WTC11 (cell line): ENCODE results near the gene SGF29. TPM values are rescaled to one million over a fixed set of nuclear protein-coding genes. Genes with fewer than 3 reads are reported as not detected.

Experiments
- ATAC-seq: fragments of 200-7000 bp; cut with Tn5 transposase; 2 replicates; pipeline ENCODE4 v1.10.0; 2021; ENCODE audit warnings: mild to moderate bottlenecking, moderate library complexity
- CTCF ChIA-PET: fragments of 300-600 bp; sonication (Branson Sonifier 250); formaldehyde crosslinking; loops from one replicate; lab custom pipeline; 2021; ENCODE audit warnings: antibody characterized with exemption; lab: Charles Lee
- POLR2A ChIA-PET: fragments of 350-600 bp; sonication (Branson Sonifier 250); formaldehyde crosslinking; loops from one replicate; lab custom pipeline; 2021; ENCODE audit warnings: antibody characterized with exemption; lab: Charles Lee
- DNase-seq: peaks from one replicate; pipeline ENCODE4 v3.0.0; 2021; ENCODE audit warnings: low spot score
- H3K27ac Mint-ChIP-seq: 2 replicates; pipeline ENCODE4 v1.8.0; 2021; ENCODE audit warnings: mixed read lengths
- H3K27me3 Mint-ChIP-seq: 2 replicates; pipeline ENCODE4 v1.8.0; 2021; ENCODE audit warnings: low read depth, mild to moderate bottlenecking, moderate library complexity, mixed read lengths
- H3K36me3 Mint-ChIP-seq: 2 replicates; pipeline ENCODE4 v1.8.0; 2021; ENCODE audit warnings: mixed read lengths
- H3K4me1 Mint-ChIP-seq: 2 replicates; pipeline ENCODE4 v1.8.0; 2022; ENCODE audit warnings: mixed read lengths
- H3K4me3 Mint-ChIP-seq: 2 replicates; pipeline ENCODE4 v1.8.0; 2021; ENCODE audit warnings: mild to moderate bottlenecking, moderate library complexity, mixed read lengths
- H3K9me3 Mint-ChIP-seq: 2 replicates; pipeline ENCODE4 v1.8.0; 2021; ENCODE audit warnings: mixed read lengths
- CREB1 ChIP-seq: sonication (generic); formaldehyde crosslinking; IDR thresholded peaks from 2 replicates; pipeline ENCODE4 v1.8.0; 2023; ENCODE audit warnings: mild to moderate bottlenecking, missing genetic modification reagents
- GTF2I ChIP-seq: fragments of 250-450 bp; sonication (Bioruptor Pico); conservative IDR thresholded peaks from 2 replicates; pipeline ENCODE4 v1.4.0; 2021; ENCODE audit warnings: mild to moderate bottlenecking
- MYBL2 ChIP-seq: sonication (generic); formaldehyde crosslinking; IDR thresholded peaks from 2 replicates; pipeline ENCODE4 v1.8.1; 2023; ENCODE audit warnings: mild to moderate bottlenecking, moderate library complexity, missing genetic modification reagents
- NFE2L1 ChIP-seq: sonication (generic); formaldehyde crosslinking; IDR thresholded peaks from 2 replicates; pipeline ENCODE4 v1.8.1; 2023; ENCODE audit warnings: missing genetic modification reagents
- NFYB ChIP-seq: sonication (generic); formaldehyde crosslinking; conservative IDR thresholded peaks from 2 replicates; pipeline ENCODE4 v1.8.0; 2022; ENCODE audit warnings: low read depth, missing genetic modification reagents
- OVOL2 ChIP-seq: fragments of 250-450 bp; sonication (Bioruptor Pico); IDR thresholded peaks from 2 replicates; pipeline ENCODE4 v1.9.0; 2021; ENCODE audit warnings: mild to moderate bottlenecking, borderline replicate concordance
- SMAD4 ChIP-seq: sonication (generic); formaldehyde crosslinking; IDR thresholded peaks from 2 replicates; pipeline ENCODE4 v1.8.0; 2022; ENCODE audit warnings: mild to moderate bottlenecking, missing genetic modification reagents
- TCF7 ChIP-seq: sonication (generic); formaldehyde crosslinking; IDR thresholded peaks from 2 replicates; pipeline ENCODE4 v1.8.0; 2022; ENCODE audit warnings: mild to moderate bottlenecking, low read depth, missing genetic modification reagents, moderate library complexity
- ZNF121 ChIP-seq: sonication (generic); formaldehyde crosslinking; IDR thresholded peaks from 2 replicates; pipeline ENCODE4 v1.8.0; 2023; ENCODE audit warnings: missing genetic modification reagents
- ZNF232 ChIP-seq: sonication (generic); formaldehyde crosslinking; IDR thresholded peaks from 2 replicates; pipeline ENCODE4 v1.8.0; 2022; ENCODE audit warnings: mild to moderate bottlenecking, missing genetic modification reagents
- ZNF396 ChIP-seq: fragments of 250-450 bp; sonication (Bioruptor Pico); IDR thresholded peaks from 2 replicates; pipeline ENCODE4 v1.8.0; 2021; ENCODE audit warnings: mild to moderate bottlenecking, moderate library complexity, borderline replicate concordance
- total RNA-seq: library from RNA; stranded (reverse); gene quantifications from 3 replicates; pipeline ENCODE4 v1.2.3, GENCODE V29; 2021
- TF ChIP-seq, protein P1 (sequence below): sonication (generic); formaldehyde crosslinking; IDR thresholded peaks from 2 replicates; pipeline ENCODE4 v1.8.1; 2022; ENCODE audit warnings: low read depth, missing genetic modification reagents, borderline replicate concordance
- TF ChIP-seq, protein P2 (sequence below): fragments of 250-450 bp; sonication (Bioruptor Pico); conservative IDR thresholded peaks from 2 replicates; pipeline ENCODE4 v1.9.0; 2021; ENCODE audit warnings: mild to moderate bottlenecking
- TF ChIP-seq, protein P3 (sequence below): sonication (generic); formaldehyde crosslinking; IDR thresholded peaks from 2 replicates; pipeline ENCODE4 v1.8.0; 2023; ENCODE audit warnings: mild to moderate bottlenecking, missing genetic modification reagents
- TF ChIP-seq, protein P4 (sequence below): sonication (generic); formaldehyde crosslinking; IDR thresholded peaks from 2 replicates; pipeline ENCODE4 v1.8.0; 2022; ENCODE audit warnings: missing genetic modification reagents

SGF29 gene
- total RNA-seq, 1 experiment from 2014 or later = 15.0 TPM

DNA sequence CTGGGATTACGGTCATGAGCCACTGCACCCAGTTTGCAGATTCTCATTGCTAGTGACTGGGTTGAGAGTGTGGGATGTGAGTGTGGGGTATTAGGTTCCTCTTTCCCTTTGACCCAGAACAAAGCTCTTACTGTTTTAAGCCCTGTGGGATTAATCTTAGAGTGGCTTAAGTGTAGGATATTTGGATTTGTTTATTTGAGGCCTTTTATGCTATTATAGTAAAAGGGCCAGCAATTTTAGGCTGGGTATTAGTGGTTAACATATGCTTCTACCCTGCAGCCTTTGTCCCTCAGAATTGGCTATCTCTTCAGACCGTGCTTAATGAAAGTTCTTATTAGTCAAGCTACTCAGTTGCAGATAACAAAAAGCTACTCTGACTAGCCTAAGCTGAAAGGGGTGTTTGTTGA is 3.2 kb downstream of the SGF29 start:
- Mint-ChIP-seq H3K4me1 (peaks cover 5% of the 10 kb centered on the region), H3K27ac (no peak overlapping the region), H3K9me3 (no peaks in the 10 kb centered on the region), H3K36me3 (peaks cover 14% of the 10 kb centered on the region), H3K4me3 (no peak overlapping the region), H3K27me3 (no peaks in the 10 kb centered on the region; the same call in 1 of the 2 replicates)
- ATAC-seq = no peak
- TF ChIP-seq CREB1 (CRISPR knock-in tag) (no peak), NFE2L1 (CRISPR knock-in tag) (no peak)
- POLR2A ChIA-PET = no interaction called here
- CTCF ChIA-PET = no interaction called here
- DNase-seq = no peak

DNA sequence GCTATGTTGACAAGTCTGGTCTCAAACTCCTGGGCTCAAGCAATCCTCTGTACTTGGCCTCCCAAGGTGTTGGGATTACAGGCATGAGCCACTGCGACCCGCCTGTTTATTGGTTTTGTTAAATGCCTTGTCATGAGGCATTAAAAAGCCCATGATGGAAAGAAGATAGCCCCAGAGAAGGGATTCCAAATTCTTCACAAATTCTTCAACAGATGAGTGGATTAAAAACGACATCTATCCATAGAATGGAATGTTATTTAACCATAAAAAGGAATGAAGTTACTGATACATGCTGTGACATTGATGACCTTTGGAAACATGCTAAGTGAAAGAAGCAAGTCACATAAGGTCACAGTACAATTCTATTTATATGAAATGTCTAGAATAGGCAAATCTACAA is 4.7 kb downstream of the SGF29 start:
- no peak for ATAC-seq
- POLR2A ChIA-PET = interaction anchor here (0.7 kb wide), 1 partner anchor 38 kb away, joined by 4 read pairs; the partner anchor contains the start of gene SULT1A2
- CTCF ChIA-PET = no interaction called here
- peaks cover 5% of the 10 kb centered on the region for H3K4me1 Mint-ChIP-seq
- no peak overlapping the region for H3K27ac Mint-ChIP-seq
- H3K4me3 Mint-ChIP-seq = no peak overlapping the region
- H3K9me3 Mint-ChIP-seq = no peaks in the 10 kb centered on the region
- no peak for TF ChIP-seq SMAD4 (CRISPR knock-in tag)
- H3K27me3 Mint-ChIP-seq = no peaks in the 10 kb centered on the region; the same call in 1 of the 2 replicates
- H3K36me3 Mint-ChIP-seq = peaks cover 14% of the 10 kb centered on the region
- no peak for DNase-seq

DNA sequence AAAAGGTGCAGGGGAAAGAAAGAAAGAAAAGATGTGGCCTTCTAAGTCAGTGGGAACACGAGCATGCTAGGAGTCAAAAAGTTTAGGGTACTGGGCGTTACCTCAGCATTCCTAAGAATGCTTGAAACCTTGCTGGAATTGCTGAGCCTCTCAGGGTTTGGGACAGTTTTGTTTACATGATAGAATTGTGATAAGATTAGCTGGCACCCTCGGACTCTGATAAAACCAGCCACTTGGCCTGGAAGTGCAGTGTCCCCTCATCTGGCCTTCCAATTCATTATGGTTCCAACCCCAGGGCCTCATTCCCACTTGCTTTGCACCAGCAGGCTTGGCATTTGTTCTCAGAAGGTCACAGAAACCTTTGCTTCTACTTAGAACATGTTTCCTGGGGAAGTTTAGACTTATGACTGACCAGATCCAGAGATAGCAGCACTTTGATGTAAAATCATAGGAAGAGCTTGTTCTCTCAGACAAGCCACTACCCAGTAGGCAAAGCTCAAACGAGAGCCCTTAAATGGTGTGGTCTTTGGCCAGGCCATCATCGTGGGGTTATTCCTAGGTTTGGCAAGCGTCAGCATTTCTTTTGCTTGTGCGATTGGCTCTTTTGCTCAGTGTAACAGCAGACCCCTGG is 8.0 kb downstream of the SGF29 start:
- CTCF ChIA-PET = no interaction called here

More for the DNA sequence above, 8.0 kb downstream of the SGF29 start:
- H3K4me1 Mint-ChIP-seq = no peaks in the 10 kb centered on the region
- H3K36me3 Mint-ChIP-seq = peaks cover 22% of the 10 kb centered on the region
- H3K27me3 Mint-ChIP-seq = no peaks in the 10 kb centered on the region
- POLR2A ChIA-PET = no interaction called here
- TF ChIP-seq ZNF396 (CRISPR knock-in tag) (no peak), GTF2I (CRISPR knock-in tag) (no peak), NFE2L1 (CRISPR knock-in tag) (no peak), OVOL2 (CRISPR knock-in tag) (no peak), MYBL2 (no peak), ZNF232 (no peak), NFYB (CRISPR knock-in tag) (no peak), ZNF121 (CRISPR knock-in tag) (no peak), TCF7 (CRISPR knock-in tag) (no peak)
- TF ChIP-seq, protein P1, sequence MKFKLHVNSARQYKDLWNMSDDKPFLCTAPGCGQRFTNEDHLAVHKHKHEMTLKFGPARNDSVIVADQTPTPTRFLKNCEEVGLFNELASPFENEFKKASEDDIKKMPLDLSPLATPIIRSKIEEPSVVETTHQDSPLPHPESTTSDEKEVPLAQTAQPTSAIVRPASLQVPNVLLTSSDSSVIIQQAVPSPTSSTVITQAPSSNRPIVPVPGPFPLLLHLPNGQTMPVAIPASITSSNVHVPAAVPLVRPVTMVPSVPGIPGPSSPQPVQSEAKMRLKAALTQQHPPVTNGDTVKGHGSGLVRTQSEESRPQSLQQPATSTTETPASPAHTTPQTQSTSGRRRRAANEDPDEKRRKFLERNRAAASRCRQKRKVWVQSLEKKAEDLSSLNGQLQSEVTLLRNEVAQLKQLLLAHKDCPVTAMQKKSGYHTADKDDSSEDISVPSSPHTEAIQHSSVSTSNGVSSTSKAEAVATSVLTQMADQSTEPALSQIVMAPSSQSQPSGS (CRISPR knock-in tag) = no peak
- TF ChIP-seq, protein P2, sequence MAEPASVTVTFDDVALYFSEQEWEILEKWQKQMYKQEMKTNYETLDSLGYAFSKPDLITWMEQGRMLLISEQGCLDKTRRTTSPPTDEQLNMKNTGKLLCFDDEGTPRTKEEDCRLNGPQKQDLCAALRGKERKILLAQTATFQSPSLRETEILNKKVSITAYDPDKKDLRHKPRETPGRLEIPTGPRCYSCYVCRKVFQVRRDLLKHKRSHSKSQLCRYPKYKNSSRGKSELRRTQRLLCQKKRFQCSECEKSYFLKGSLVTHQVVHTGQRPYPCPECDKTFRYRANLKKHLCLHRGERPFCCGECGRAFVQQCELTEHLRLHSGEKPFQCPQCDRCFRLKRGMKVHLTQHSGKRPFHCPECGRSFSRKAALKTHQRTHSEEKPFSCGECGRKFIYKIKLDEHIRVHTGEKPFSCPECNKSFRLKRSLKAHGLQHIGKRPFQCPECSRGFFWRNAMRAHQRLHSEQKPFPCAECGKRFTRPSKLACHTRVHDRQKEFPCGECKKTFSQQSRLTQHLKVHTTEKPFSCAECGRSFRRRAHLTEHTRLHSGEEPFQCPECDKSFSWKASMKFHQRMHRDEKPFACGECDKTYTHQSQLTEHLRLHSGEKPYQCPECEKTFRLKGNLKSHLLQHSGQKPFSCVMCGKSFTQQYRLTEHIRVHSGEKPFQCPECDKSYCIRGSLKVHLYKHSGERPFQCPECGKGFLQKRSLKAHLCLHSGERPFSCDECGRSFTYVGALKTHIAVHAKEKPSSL (CRISPR knock-in tag) = no peak
- TF ChIP-seq, protein P3, sequence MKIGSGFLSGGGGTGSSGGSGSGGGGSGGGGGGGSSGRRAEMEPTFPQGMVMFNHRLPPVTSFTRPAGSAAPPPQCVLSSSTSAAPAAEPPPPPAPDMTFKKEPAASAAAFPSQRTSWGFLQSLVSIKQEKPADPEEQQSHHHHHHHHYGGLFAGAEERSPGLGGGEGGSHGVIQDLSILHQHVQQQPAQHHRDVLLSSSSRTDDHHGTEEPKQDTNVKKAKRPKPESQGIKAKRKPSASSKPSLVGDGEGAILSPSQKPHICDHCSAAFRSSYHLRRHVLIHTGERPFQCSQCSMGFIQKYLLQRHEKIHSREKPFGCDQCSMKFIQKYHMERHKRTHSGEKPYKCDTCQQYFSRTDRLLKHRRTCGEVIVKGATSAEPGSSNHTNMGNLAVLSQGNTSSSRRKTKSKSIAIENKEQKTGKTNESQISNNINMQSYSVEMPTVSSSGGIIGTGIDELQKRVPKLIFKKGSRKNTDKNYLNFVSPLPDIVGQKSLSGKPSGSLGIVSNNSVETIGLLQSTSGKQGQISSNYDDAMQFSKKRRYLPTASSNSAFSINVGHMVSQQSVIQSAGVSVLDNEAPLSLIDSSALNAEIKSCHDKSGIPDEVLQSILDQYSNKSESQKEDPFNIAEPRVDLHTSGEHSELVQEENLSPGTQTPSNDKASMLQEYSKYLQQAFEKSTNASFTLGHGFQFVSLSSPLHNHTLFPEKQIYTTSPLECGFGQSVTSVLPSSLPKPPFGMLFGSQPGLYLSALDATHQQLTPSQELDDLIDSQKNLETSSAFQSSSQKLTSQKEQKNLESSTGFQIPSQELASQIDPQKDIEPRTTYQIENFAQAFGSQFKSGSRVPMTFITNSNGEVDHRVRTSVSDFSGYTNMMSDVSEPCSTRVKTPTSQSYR (CRISPR knock-in tag) = no peak
- TF ChIP-seq, protein P4, sequence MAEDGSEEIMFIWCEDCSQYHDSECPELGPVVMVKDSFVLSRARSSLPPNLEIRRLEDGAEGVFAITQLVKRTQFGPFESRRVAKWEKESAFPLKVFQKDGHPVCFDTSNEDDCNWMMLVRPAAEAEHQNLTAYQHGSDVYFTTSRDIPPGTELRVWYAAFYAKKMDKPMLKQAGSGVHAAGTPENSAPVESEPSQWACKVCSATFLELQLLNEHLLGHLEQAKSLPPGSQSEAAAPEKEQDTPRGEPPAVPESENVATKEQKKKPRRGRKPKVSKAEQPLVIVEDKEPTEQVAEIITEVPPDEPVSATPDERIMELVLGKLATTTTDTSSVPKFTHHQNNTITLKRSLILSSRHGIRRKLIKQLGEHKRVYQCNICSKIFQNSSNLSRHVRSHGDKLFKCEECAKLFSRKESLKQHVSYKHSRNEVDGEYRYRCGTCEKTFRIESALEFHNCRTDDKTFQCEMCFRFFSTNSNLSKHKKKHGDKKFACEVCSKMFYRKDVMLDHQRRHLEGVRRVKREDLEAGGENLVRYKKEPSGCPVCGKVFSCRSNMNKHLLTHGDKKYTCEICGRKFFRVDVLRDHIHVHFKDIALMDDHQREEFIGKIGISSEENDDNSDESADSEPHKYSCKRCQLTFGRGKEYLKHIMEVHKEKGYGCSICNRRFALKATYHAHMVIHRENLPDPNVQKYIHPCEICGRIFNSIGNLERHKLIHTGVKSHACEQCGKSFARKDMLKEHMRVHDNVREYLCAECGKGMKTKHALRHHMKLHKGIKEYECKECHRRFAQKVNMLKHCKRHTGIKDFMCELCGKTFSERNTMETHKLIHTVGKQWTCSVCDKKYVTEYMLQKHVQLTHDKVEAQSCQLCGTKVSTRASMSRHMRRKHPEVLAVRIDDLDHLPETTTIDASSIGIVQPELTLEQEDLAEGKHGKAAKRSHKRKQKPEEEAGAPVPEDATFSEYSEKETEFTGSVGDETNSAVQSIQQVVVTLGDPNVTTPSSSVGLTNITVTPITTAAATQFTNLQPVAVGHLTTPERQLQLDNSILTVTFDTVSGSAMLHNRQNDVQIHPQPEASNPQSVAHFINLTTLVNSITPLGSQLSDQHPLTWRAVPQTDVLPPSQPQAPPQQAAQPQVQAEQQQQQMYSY (CRISPR knock-in tag) = no peak
- peaks cover 8% of the 10 kb centered on the region for H3K9me3 Mint-ChIP-seq
- ATAC-seq (no peak), DNase-seq (no peak)
- no peak overlapping the region for H3K4me3 Mint-ChIP-seq
- H3K27ac Mint-ChIP-seq = no peak overlapping the region
